Breast epithelium (tissue), 4 donors: ENCODE measurements around the gene FARSB. TPM values are rescaled to one million over a fixed set of nuclear protein-coding genes. Genes with fewer than 3 reads are reported as not detected.

Experiments used
- DNase-seq, 2 donors: peaks; one replicate each; pipeline ENCODE4 v3.0.0-alpha.2; 2019; ENCODE audit warnings: low spot score in 2 of 2
- H3K27ac ChIP-seq, 2 donors: fragments of 200-600 bp; sonication (generic) in 1 of 2; one replicate each; pipeline ENCODE4 v1.5.1; 2016 to 2019; ENCODE audit warnings: mild to moderate bottlenecking in 1 of 2
- H3K27me3 ChIP-seq, 2 donors: fragments of 200-600 bp; sonication (generic) in 1 of 2; one replicate each; pipeline versions ENCODE4 v1.5.1 to v1.6.0; 2017 to 2019; ENCODE audit warnings: control low read depth in 1 of 2, mild to moderate bottlenecking in 1 of 2
- H3K36me3 ChIP-seq: fragments of 200-600 bp; one replicate; pipeline ENCODE4 v1.5.1; 2019
- H3K4me1 ChIP-seq, 2 donors: fragments of 200-600 bp; sonication (generic); one replicate each; pipeline ENCODE4 v1.5.1; 2016 to 2019; ENCODE audit warnings: control low read depth in 1 of 2
- H3K4me3 ChIP-seq, 3 donors: fragments of 200-600 bp; sonication (generic); 1 replicate in 2 of 3; 2 replicates in 1 of 3; pipeline ENCODE4 v1.5.1; 2016 to 2019; ENCODE audit warnings: mild to moderate bottlenecking in 3 of 3, moderate library complexity in 2 of 3
- H3K9me3 ChIP-seq, 2 donors: fragments of 200-600 bp; sonication (generic) in 1 of 2; one replicate each; pipeline ENCODE4 v1.5.1; 2016 to 2019; ENCODE audit warnings: control low read depth in 1 of 2
- CTCF ChIP-seq, 3 donors: fragments of 450-650 bp; IDR thresholded peaks; one replicate each; pipeline ENCODE4 v1.5.1; 2016 to 2017; ENCODE audit warnings: antibody characterized with exemption in 3 of 3, mild to moderate bottlenecking in 3 of 3, moderate library complexity in 3 of 3
- POLR2A ChIP-seq: fragments of 450-650 bp; IDR thresholded peaks from one replicate; pipeline ENCODE4 v1.6.1; 2016; ENCODE audit warnings: antibody characterized with exemption, mild to moderate bottlenecking, moderate library complexity
- POLR2AphosphoS5 ChIP-seq, 3 donors: sonication (generic); formaldehyde crosslinking; IDR thresholded peaks; one replicate each; pipeline ENCODE4 v1.6.1; 2017; ENCODE audit warnings: antibody characterized with exemption in 3 of 3
- intact Hi-C: fragments of 100-400 bp; cut with DNase I; formaldehyde crosslinking; loops from one replicate; pipeline ENCODE4 v1.15.1; 2023; ENCODE audit warnings: low total_unique reads
- total RNA-seq, 3 donors: library from RNA; depleted of rRNA; stranded (reverse); fragments of >200 nt; gene quantifications; one replicate each; pipeline ENCODE4 v1.1.0, GENCODE V29; 2016

The FARSB gene
- total RNA-seq, 3 donors from 2014 or later: 11.8 to 19.0 (median 18.7) TPM

- Histone ChIP-seq H3K4me1 (no peaks in the 10 kb centered on the region), H3K9me3 (no peaks in the 10 kb centered on the region), H3K4me3 (no peak overlapping the region), H3K27me3 (no peaks in the 10 kb centered on the region), H3K27ac (no peak overlapping the region), H3K36me3 (peaks cover 15% of the 10 kb centered on the region)
- intact Hi-C loops: no loop called here
- no peak for TF ChIP-seq POLR2AphosphoS5 (IDR thresholded peaks at IDR 0.05)
- TF ChIP-seq POLR2A: no peak
- no peak for TF ChIP-seq CTCF (IDR thresholded peaks at IDR 0.05)
- DNase-seq: no peak
These were observed 34.0 kb downstream of the FARSB start for GRCh38 chr2:222621893-222622292.

- H3K27me3 ChIP-seq: no peaks in the 10 kb centered on the region
- H3K4me3 ChIP-seq: no peak overlapping the region
- no peaks in the 10 kb centered on the region for H3K4me1 ChIP-seq
- H3K36me3 ChIP-seq: peaks cover 5% of the 10 kb centered on the region
- H3K27ac ChIP-seq: no peak overlapping the region
- no peaks in the 10 kb centered on the region for H3K9me3 ChIP-seq
- TF ChIP-seq POLR2A: no peak
- TF ChIP-seq CTCF (IDR thresholded peaks at IDR 0.05): no peak
- TF ChIP-seq POLR2AphosphoS5 (IDR thresholded peaks at IDR 0.05): no peak
- DNase-seq: no peak
- intact Hi-C loops: no loop called here
These were observed 40.6 kb downstream of the FARSB start for GRCh38 chr2:222615320-222615719.

- intact Hi-C loops: no loop called here
These were observed 42.1 kb downstream of the FARSB start for GRCh38 chr2:222613715-222614331.

GRCh38 chr2:222611684-222612083, 44.2 kb downstream of the FARSB start:
- Histone ChIP-seq H3K27ac (no peak overlapping the region), H3K36me3 (no peaks in the 10 kb centered on the region), H3K4me3 (no peak overlapping the region), H3K4me1 (no peaks in the 10 kb centered on the region), H3K9me3 (no peaks in the 10 kb centered on the region), H3K27me3 (no peaks in the 10 kb centered on the region)
- intact Hi-C loops: no loop called here
- TF ChIP-seq POLR2A (no peak), CTCF (IDR thresholded peaks at IDR 0.05) (no peak), POLR2AphosphoS5 (IDR thresholded peaks at IDR 0.05) (no peak)
- DNase-seq: no peak

More at GRCh38 chr2:222613715-222614331, 42.1 kb downstream of the FARSB start:
- TF ChIP-seq CTCF (IDR thresholded peaks at IDR 0.05) (peak; percentile 27 to 59 (median 39)), POLR2A (no peak)
- no peak for DNase-seq
- Histone ChIP-seq H3K4me3 (no peak overlapping the region), H3K27ac (no peak overlapping the region), H3K9me3 (no peaks in the 10 kb centered on the region), H3K36me3 (peaks cover 5% of the 10 kb centered on the region), H3K4me1 (no peaks in the 10 kb centered on the region), H3K27me3 (no peaks in the 10 kb centered on the region)

GRCh38 chr2:222610746-222611145, 45.1 kb downstream of the FARSB start:
- Histone ChIP-seq H3K9me3 (no peaks in the 10 kb centered on the region), H3K4me1 (no peaks in the 10 kb centered on the region), H3K27me3 (no peaks in the 10 kb centered on the region), H3K36me3 (no peaks in the 10 kb centered on the region), H3K4me3 (no peak overlapping the region), H3K27ac (no peak overlapping the region)
- intact Hi-C loops: no loop called here
- DNase-seq: no peak
- TF ChIP-seq CTCF (IDR thresholded peaks at IDR 0.05) (no peak), POLR2A (no peak), POLR2AphosphoS5 (IDR thresholded peaks at IDR 0.05) (no peak)
